Astrocyte (in vitro differentiated cells and primary cell): Measurements from ENCODE around the gene FGD2. TPM values are rescaled to one million over a fixed set of nuclear protein-coding genes. Genes with fewer than 3 reads are reported as not detected.

Experiments used
- DNase-seq: peaks from one replicate; pipeline ENCODE4 v3.0.0-alpha.2; 2010; ENCODE audit warnings: low read depth
- FAIRE-seq: peaks from 2 replicates; lab custom pipeline; 2011; peaks lifted over from hg19 to GRCh38; lab: Jason Lieb, UNC
- H2AFZ ChIP-seq: 2 replicates; pipeline ENCODE4 v1.6.0; 2012; ENCODE audit warnings: low read depth, low read length, inconsistent platforms
- H3K27ac ChIP-seq: 2 replicates; pipeline ENCODE4 v1.5.1; 2011; ENCODE audit warnings: low read depth, low read length, inconsistent platforms
- H3K27me3 ChIP-seq: 2 replicates; pipeline ENCODE4 v1.6.0; 2011; ENCODE audit warnings: low read length, inconsistent platforms; ENCODE audit not compliant: insufficient read depth
- H3K36me3 ChIP-seq: 2 replicates; pipeline ENCODE4 v1.5.1; 2011; ENCODE audit warnings: low read length, inconsistent platforms; ENCODE audit not compliant: insufficient read depth
- H3K4me1 ChIP-seq: 2 replicates; pipeline ENCODE4 v1.5.1; 2011; ENCODE audit warnings: low read length, inconsistent platforms; ENCODE audit not compliant: insufficient read depth
- H3K4me2 ChIP-seq: 2 replicates; pipeline ENCODE4 v1.6.0; 2012; ENCODE audit warnings: low read length, inconsistent platforms
- H3K4me3 ChIP-seq: 2 replicates; pipeline ENCODE4 v1.5.1; 2011; ENCODE audit warnings: low read depth, mild to moderate bottlenecking, low read length, inconsistent platforms; ENCODE audit not compliant: insufficient read depth
- H3K79me2 ChIP-seq: 2 replicates; pipeline ENCODE4 v1.6.0; 2012; ENCODE audit warnings: mild to moderate bottlenecking, low read length, inconsistent platforms; ENCODE audit not compliant: insufficient read depth
- H3K9ac ChIP-seq: 2 replicates; pipeline ENCODE4 v1.6.0; 2012; ENCODE audit warnings: mild to moderate bottlenecking, low read length, inconsistent platforms
- H3K9me3 ChIP-seq: 2 replicates; pipeline ENCODE4 v1.5.1; 2012; ENCODE audit warnings: low read depth, mild to moderate bottlenecking, low read length, inconsistent platforms; ENCODE audit not compliant: insufficient read depth
- H4K20me1 ChIP-seq: 2 replicates; pipeline ENCODE4 v1.6.0; 2012; ENCODE audit warnings: low read length, inconsistent platforms; ENCODE audit not compliant: insufficient read depth
- H3K27ac Mint-ChIP-seq: one replicate; pipeline ENCODE4 v1.8.0; 2021; ENCODE audit warnings: mild to moderate bottlenecking, mixed read lengths; ENCODE audit not compliant: unreplicated experiment
- H3K27me3 Mint-ChIP-seq: one replicate; pipeline ENCODE4 v1.8.0; 2021; ENCODE audit warnings: low read depth, mixed read lengths; ENCODE audit not compliant: unreplicated experiment
- H3K36me3 Mint-ChIP-seq: one replicate; pipeline ENCODE4 v1.8.0; 2021; ENCODE audit warnings: low read depth, mixed read lengths; ENCODE audit not compliant: unreplicated experiment
- H3K4me1 Mint-ChIP-seq: one replicate; pipeline ENCODE4 v1.8.0; 2021; ENCODE audit warnings: low read depth, mixed read lengths; ENCODE audit not compliant: unreplicated experiment
- H3K4me3 Mint-ChIP-seq: one replicate; pipeline ENCODE4 v1.8.0; 2021; ENCODE audit warnings: mild to moderate bottlenecking, moderate library complexity, mixed read lengths; ENCODE audit not compliant: unreplicated experiment
- H3K9me3 Mint-ChIP-seq: one replicate; pipeline ENCODE4 v1.8.0; 2021; ENCODE audit warnings: mild to moderate bottlenecking, mixed read lengths; ENCODE audit not compliant: unreplicated experiment
- CTCF ChIP-seq: IDR thresholded peaks from 2 replicates; pipeline ENCODE4 v1.5.1; 2011; ENCODE audit warnings: low read depth, mild to moderate bottlenecking, inconsistent platforms, low read length, moderate library complexity; ENCODE audit not compliant: insufficient read depth
- EZH2 ChIP-seq: IDR thresholded peaks from 2 replicates; pipeline ENCODE4 v1.6.1; 2012; ENCODE audit warnings: mild to moderate bottlenecking, low read length, inconsistent platforms; ENCODE audit not compliant: insufficient read depth
- total RNA-seq: library from RNA; stranded (reverse); gene quantifications from 2 replicates; pipeline ENCODE4 v1.2.1, GENCODE V29; 2021

FGD2 gene
- total RNA-seq, 1 donor from 2014 or later, result not detected

DNA sequence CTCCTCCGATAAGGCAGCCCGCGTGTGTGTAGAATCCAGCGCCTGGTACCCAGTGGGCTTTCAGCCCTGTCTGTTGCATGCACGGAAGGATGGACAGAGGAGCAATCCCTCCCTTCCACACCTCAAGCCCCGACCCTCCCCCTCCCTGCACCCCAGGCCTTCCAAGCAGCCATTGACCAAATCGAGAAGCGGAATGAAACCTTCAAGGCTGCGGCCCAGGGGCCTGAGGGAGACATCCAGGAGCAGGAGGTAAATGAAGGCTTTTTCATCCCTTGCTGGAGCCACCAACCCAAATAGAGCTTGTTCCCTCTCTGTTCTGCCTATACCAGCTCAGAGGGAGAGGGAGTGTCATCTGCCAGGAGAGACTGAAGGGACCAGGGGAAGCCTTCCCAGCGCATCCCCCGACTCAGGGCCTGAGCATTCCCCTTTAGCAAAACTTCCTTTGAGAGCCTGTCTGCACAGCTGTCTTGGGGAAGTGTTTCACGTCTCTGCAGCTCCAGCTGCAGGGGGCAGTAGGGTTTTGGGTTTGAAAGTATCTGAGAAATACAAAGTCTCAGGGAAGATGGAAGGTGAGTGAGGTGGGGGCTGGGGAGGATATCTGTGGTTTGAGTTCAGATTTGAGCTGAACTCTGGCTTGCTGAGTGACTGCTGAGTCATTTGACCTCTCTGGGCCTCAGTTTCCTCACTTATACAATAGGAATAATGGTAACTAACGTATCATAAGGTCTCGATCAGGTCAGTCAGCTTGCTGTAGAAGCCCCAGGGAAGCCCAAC lies 16.1 kb downstream of the FGD2 start:
- Histone ChIP-seq H3K36me3 (no peaks in the 10 kb centered on the region), H2AFZ (no peak overlapping the region), H3K9me3 (no peaks in the 10 kb centered on the region), H3K4me3 (no peak overlapping the region), H3K4me1 (peaks cover 11% of the 10 kb centered on the region), H4K20me1 (no peaks in the 10 kb centered on the region), H3K4me2 (no peak overlapping the region), H3K9ac (no peak overlapping the region), H3K79me2 (no peaks in the 10 kb centered on the region), H3K27ac (no peak overlapping the region), H3K27me3 (no peaks in the 10 kb centered on the region)
- TF ChIP-seq EZH2 (no peak), CTCF (peak; percentile 63)
- no peaks in the 10 kb centered on the region for H3K9me3 Mint-ChIP-seq
- DNase-seq (no peak), FAIRE-seq (no peak)
- H3K4me1 Mint-ChIP-seq, result peaks cover 15% of the 10 kb centered on the region
- no peak overlapping the region for H3K4me3 Mint-ChIP-seq
- H3K36me3 Mint-ChIP-seq, result peaks cover 3% of the 10 kb centered on the region
- H3K27me3 Mint-ChIP-seq, result peaks cover 10% of the 10 kb centered on the region
- H3K27ac Mint-ChIP-seq, result no peak overlapping the region

GRCh38 chr6:37022135-37022863 lies 16.8 kb downstream of the FGD2 start:
- H3K9ac ChIP-seq, result no peak overlapping the region
- peaks cover 11% of the 10 kb centered on the region for H3K4me1 ChIP-seq
- H3K4me2 ChIP-seq, result no peak overlapping the region
- H3K27me3 Mint-ChIP-seq, result peaks cover 12% of the 10 kb centered on the region
- peaks cover 15% of the 10 kb centered on the region for H3K4me1 Mint-ChIP-seq
- no peak for TF ChIP-seq CTCF
- TF ChIP-seq EZH2, result no peak
- H3K9me3 Mint-ChIP-seq, result no peaks in the 10 kb centered on the region
- FAIRE-seq (no peak), DNase-seq (no peak)
- H3K36me3 ChIP-seq, result no peaks in the 10 kb centered on the region
- H3K27ac Mint-ChIP-seq, result no peak overlapping the region
- H3K79me2 ChIP-seq, result no peaks in the 10 kb centered on the region
- no peak overlapping the region for H3K4me3 Mint-ChIP-seq
- no peak overlapping the region for H2AFZ ChIP-seq
- no peak overlapping the region for H3K4me3 ChIP-seq
- no peaks in the 10 kb centered on the region for H4K20me1 ChIP-seq
- no peaks in the 10 kb centered on the region for H3K27me3 ChIP-seq
- H3K27ac ChIP-seq, result no peak overlapping the region
- H3K9me3 ChIP-seq, result no peaks in the 10 kb centered on the region
- H3K36me3 Mint-ChIP-seq, result peaks cover 3% of the 10 kb centered on the region
